Measurements from ENCODE around the gene PCP4L1.

PCP4L1 gene

DNA sequence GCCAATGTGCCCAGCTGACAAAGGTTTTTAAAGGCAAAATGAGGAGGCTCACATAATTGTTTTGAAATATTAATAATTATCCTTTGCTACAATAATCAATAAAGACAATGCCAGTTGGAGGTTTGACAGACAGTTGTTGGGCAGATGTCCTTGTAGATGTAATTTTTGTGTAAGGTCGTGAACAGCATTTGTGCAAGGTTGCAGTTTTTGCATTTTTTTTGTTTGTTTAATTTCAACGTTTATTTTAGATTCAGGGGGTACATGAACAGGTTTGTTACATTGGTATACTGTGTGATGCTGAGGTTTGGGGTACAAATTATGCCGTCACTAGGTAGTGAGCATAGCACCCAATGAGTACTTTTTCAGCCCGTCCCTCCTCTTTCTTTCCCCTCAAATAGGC, 41.9 kb downstream of the PCP4L1 start:
- no peak overlapping the region for H3K27ac ChIP-seq

DNA sequence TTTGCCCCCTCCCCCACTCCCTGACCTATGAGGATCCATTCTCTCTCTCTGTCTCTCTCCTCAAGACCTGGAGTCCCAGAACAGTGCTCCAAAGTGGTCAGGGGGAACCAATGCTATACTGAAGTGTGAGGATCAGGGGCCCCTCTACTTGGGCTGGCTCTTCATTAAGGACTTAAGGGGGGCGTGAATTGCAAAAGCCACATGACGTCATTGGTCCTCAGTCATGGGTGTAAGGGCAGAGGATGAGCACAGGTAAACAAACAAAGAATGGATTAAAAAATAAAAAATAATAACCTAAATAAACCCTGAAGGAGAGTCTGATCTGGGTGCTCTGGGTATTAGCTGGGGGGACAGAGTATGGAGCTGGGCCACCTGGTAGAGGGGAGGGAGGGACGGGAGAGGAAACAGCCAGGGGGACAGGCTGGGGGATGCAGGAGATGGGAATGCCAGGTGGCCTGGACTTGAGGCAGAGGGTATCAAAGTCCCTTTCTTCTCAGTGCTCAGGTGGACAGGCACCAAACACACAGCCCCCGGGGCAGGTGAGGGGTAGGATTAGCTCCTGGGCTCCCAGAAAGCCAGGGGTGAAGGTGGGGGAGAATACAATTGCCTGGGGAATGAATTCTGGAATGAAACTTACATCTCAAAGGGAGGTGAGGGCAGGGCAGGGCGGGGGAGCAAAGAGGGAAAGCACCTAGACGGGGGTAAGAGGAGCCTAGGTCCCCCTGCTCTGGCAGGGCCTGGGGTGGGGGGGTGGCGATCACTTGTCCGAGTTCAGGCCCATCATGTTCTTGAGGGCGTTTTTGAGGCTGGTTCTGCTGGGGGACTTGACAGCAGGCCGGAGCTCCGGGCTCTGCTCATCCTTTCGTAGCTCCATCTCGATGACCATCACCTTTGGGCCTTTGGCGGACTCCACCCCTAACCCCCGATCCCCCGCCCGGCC, 46.7 kb downstream of the PCP4L1 start:
- no peak overlapping the region for H3K27ac ChIP-seq
- TF ChIP-seq, protein P1, sequence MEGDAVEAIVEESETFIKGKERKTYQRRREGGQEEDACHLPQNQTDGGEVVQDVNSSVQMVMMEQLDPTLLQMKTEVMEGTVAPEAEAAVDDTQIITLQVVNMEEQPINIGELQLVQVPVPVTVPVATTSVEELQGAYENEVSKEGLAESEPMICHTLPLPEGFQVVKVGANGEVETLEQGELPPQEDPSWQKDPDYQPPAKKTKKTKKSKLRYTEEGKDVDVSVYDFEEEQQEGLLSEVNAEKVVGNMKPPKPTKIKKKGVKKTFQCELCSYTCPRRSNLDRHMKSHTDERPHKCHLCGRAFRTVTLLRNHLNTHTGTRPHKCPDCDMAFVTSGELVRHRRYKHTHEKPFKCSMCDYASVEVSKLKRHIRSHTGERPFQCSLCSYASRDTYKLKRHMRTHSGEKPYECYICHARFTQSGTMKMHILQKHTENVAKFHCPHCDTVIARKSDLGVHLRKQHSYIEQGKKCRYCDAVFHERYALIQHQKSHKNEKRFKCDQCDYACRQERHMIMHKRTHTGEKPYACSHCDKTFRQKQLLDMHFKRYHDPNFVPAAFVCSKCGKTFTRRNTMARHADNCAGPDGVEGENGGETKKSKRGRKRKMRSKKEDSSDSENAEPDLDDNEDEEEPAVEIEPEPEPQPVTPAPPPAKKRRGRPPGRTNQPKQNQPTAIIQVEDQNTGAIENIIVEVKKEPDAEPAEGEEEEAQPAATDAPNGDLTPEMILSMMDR (IDR thresholded peaks at IDR 0.05): no peak
- TF ChIP-seq ZFX (IDR thresholded peaks at IDR 0.05; ENCODE audit: borderline replicate concordance): no peak

More for the DNA sequence above, 41.9 kb downstream of the PCP4L1 start:
- TF ChIP-seq, protein P1 (IDR thresholded peaks at IDR 0.05): no peak
- no peak for TF ChIP-seq ZFX (IDR thresholded peaks at IDR 0.05; ENCODE audit: borderline replicate concordance)

DNA sequence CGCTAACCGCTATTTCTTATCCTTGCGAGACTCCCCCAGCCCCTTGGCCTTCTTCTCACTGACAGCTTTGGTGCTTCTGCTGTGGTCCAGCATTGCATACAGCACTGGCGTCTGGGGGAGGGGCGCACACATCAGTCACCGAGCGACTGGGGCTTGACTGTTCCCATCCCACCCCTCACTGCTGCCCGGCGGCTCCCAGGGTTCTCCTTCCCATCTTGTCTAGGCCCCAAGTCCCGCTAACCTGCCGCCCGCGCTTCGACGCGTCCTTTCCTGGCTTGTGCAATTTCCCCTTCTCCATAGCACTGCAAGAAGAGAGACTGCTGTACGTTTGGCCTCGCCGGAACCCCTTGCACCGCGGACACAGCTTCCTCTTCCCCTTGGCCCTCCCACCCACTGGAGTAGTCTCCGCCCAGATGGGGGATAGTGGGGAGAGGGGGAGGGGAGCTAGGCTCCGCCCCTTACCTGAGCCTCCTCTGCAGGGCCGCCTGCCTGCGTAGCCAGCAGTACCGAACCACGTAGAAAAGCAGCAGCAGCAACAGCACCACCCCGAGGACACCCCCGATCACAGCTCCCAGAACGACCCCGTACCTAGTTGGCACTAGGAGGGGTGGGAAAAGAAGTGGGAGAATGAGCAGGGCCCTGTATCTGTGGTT, 47.4 kb downstream of the PCP4L1 start:
- TF ChIP-seq ZFX (IDR thresholded peaks at IDR 0.05; ENCODE audit: borderline replicate concordance): no peak
- TF ChIP-seq, protein P1 (IDR thresholded peaks at IDR 0.05): peak; percentile 20
- H3K27ac ChIP-seq: no peak overlapping the region

DNA sequence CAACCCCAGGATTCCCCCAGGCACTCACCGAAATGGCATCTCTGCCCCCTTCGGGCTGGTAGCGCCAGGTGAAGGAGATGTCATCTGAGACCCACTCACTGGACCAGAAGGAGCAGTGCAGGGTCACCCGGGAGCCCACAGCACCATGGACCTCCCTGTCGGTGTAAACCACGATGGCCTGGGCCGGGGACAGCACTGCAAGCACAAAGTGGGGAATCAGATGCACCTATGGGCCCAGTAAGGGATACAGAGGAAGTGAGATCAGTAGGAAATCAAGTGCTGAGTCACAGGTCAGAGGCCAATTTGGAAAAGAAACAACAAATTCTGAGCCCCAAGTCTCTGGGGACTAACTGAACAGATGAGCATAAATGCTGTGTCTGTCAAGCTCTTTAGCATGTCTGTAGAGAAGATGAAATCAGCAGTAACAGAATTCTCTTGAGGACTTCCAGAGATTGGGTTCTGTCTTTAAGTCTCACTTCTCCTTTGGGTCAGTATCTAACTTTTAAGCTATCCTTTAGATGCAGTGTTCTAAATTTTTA, 48.8 kb downstream of the PCP4L1 start:
- no peak for TF ChIP-seq ZFX (IDR thresholded peaks at IDR 0.05; ENCODE audit: borderline replicate concordance)
- TF ChIP-seq, protein P1 (IDR thresholded peaks at IDR 0.05): no peak
- H3K27ac ChIP-seq: no peak overlapping the region

DNA sequence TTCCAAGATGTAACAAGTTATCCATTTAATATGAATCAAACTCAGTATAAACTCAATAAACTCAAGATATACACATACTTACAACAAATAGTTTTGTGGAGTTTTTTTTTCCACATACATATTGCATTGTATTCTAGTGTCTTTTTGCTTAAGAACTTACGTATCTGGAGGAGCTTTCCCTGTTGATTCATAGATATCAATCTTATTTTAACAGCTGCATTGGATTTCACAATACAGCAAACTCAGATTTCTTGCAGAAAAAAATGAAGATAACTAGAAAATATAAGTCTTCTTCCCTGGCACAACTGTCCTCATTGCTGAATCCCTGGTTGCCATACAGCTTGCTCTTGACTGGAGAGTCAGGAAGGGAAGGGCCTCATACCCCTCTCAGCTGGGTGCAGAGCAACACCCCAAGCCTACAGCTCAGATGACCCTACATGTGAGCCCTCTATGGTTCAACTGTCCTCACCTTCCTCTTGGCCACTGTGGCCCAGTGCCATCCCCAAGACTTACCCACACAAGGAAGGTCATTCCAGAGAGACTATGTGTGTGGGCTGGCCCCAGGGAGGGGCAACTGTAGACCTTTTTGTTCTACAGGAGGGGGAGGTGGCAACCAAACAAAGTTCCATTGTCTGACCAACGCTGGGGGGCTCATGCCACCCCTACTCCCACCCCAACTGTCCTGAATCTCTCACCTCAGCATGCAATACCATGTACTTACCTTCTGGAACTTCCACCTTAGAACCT, 49.5 kb downstream of the PCP4L1 start:
- no peak overlapping the region for H3K27ac ChIP-seq
- TF ChIP-seq, protein P1 (IDR thresholded peaks at IDR 0.05): no peak
- no peak for TF ChIP-seq ZFX (IDR thresholded peaks at IDR 0.05; ENCODE audit: borderline replicate concordance)

DNA sequence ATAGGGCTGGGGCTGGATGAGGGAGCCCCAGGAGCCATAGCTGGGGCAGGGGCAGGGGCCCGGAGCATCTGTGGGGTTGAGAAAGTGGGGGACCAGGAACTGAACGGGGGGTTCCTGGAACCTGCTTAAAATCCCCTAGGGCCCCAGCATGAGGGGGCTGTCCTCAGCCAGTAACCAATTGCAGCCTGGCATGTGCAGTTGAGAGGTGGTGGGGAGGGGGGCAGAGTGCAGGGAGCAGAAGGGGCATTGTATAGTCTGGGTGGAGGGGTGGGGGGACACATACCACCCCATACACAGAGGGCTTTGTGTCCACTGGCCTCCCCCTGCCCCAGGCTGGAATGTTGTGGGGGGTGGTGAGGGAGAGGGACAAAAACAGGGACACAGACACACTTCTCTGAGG, 51.3 kb downstream of the PCP4L1 start, which contains the start of gene MPZ:
MPZ (minus strand) TSS at position 101 of the 400 bp plus-strand sequence; CDS start at position 38, 63 bp downstream.
- no peak within 1 kb of the TSS for H3K27ac ChIP-seq
- TF ChIP-seq, protein P1 (IDR thresholded peaks at IDR 0.05): no peak
- TF ChIP-seq ZFX (IDR thresholded peaks at IDR 0.05; ENCODE audit: borderline replicate concordance): no peak
